Measurements from ENCODE around the gene RBM43. TPM values are rescaled to one million over a fixed set of nuclear protein-coding genes. Genes with fewer than 3 reads are reported as not detected.

The RBM43 gene
- polyA plus RNA-seq, 1 of the 3 experiments (the other 2 are of a cell fraction): 2.0 TPM

DNA sequence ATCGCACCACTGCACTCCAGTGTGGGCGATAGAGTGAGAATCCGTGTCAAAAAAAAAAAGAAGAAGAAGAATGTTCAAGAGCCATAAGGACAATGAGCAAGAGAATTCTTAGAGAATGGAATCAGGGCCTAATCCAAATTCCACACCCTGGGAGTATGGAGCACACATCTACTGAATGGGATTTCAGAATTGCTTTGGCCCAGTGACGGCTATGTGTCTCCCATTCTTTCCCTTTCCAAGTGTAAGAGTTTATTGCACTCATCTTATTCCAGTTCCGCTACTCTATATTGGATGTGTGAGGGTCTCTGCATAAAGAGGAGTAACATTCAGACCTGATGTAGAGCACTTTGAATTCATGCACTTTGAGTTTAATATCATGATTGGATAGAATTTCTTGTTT is 5.9 kb upstream of the RBM43 start:
- H3F3A ChIP-seq (replicated peaks; ENCODE audit: insufficient read depth): no peaks in the 10 kb centered on the region
- H3K27me3 ChIP-seq (ENCODE audit: insufficient read depth): no peaks in the 10 kb centered on the region
- H3K9me3 ChIP-seq: no peaks in the 10 kb centered on the region
- H3K4me1 ChIP-seq (ENCODE audit: control insufficient read depth in 1 of 2, insufficient read depth in 2 of 2, low read depth in 1 of 2, low read length in 1 of 2): no peaks in the 10 kb centered on the region
- H3K9ac ChIP-seq: no peak overlapping the region
- no peaks in the 10 kb centered on the region for H3K9me2 ChIP-seq
- no peak overlapping the region for H2AFZ ChIP-seq (ENCODE audit: low read depth)
- CTCF ChIA-PET: no interaction called here
- H3K79me2 ChIP-seq (ENCODE audit: insufficient read depth): no peaks in the 10 kb centered on the region
- no peak overlapping the region for H3K4me2 ChIP-seq
- H3K27ac ChIP-seq (ENCODE audit: low read depth in 2 of 2, low read length in 1 of 2): no peak overlapping the region
- H3K4me3 ChIP-seq (ENCODE audit: low read depth in 2 of 2, low read length in 1 of 2): no peak overlapping the region
- POLR2A ChIA-PET: no interaction called here
- H3K36me3 ChIP-seq (replicated peaks in 1 of 2; ENCODE audit: control insufficient read depth in 1 of 2, insufficient read depth in 2 of 2, low read length in 1 of 2): no peaks in the 10 kb centered on the region
- no peak for DNase-seq
- TF ChIP-seq, protein P1, sequence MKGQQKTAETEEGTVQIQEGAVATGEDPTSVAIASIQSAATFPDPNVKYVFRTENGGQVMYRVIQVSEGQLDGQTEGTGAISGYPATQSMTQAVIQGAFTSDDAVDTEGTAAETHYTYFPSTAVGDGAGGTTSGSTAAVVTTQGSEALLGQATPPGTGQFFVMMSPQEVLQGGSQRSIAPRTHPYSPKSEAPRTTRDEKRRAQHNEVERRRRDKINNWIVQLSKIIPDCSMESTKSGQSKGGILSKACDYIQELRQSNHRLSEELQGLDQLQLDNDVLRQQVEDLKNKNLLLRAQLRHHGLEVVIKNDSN (IDR thresholded peaks at IDR 0.05; ENCODE audit: borderline replicate concordance, low read depth): no peak
- TF ChIP-seq SMC3 (IDR thresholded peaks at IDR 0.05; ENCODE audit: low read depth, low read length): no peak
- TF ChIP-seq POLR2AphosphoS5 (IDR thresholded peaks at IDR 0.05; ENCODE audit: low read depth, low read length): no peak
- TF ChIP-seq FOXM1 (IDR thresholded peaks at IDR 0.05; ENCODE audit: low read depth): no peak
- no peaks in the 10 kb centered on the region for H4K20me1 ChIP-seq (ENCODE audit: insufficient read depth)
- 95% methylated on average over 5 of the region's 5 CpGs for WGBS (ENCODE audit: low lambda C conversion rate)

DNA sequence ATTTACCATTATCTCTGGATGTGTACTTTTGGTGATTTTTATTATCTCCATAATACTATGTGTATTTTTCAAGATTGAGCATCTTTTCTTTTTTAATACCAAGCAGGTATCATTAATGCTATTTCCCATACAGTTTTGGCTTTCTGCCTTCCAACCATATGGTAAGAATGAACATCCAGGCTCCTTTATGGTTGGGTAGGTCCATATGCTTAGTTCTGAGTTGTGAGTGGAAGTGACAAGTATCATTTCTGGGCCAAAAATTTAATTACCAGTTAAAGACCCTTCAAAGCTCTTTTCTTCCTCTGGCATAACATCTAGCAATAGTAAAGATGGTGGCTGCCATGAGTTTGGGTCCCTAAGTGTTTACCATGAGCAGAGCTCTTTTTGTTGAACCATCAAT is 4.3 kb upstream of the RBM43 start:
- H3K4me1 ChIP-seq (ENCODE audit: control insufficient read depth in 1 of 2, insufficient read depth in 2 of 2, low read depth in 1 of 2, low read length in 1 of 2): peaks cover 0 to 3% of the 10 kb centered on the region in 2 experiments; a peak in 2 of 4 replicates
- H3K9ac ChIP-seq: no peak overlapping the region
- H2AFZ ChIP-seq (ENCODE audit: low read depth): no peak overlapping the region
- no peak overlapping the region for H3K4me3 ChIP-seq (ENCODE audit: low read depth in 2 of 2, low read length in 1 of 2)
- no peaks in the 10 kb centered on the region for H3K9me3 ChIP-seq
- H3K27me3 ChIP-seq (ENCODE audit: insufficient read depth): no peaks in the 10 kb centered on the region
- no peak for DNase-seq
- peaks cover 7% of the 10 kb centered on the region for H3F3A ChIP-seq (replicated peaks; ENCODE audit: insufficient read depth)
- no peaks in the 10 kb centered on the region for H3K36me3 ChIP-seq (replicated peaks in 1 of 2; ENCODE audit: control insufficient read depth in 1 of 2, insufficient read depth in 2 of 2, low read length in 1 of 2)
- H3K27ac ChIP-seq (ENCODE audit: low read depth in 2 of 2, low read length in 1 of 2): no peak overlapping the region
- H3K4me2 ChIP-seq: no peak overlapping the region
- TF ChIP-seq RFX5 (IDR thresholded peaks at IDR 0.05; ENCODE audit: low read length) (no peak), SIN3A (IDR thresholded peaks at IDR 0.05; ENCODE audit: borderline replicate concordance, low read depth, low read length) (no peak), EZH2phosphoT487 (IDR thresholded peaks at IDR 0.05; ENCODE audit: borderline replicate concordance, low read depth) (no peak), MXI1 (IDR thresholded peaks at IDR 0.05; ENCODE audit: low read depth, low read length) (no peak), IRF3 (IDR thresholded peaks at IDR 0.05; ENCODE audit: low read depth, low read length) (no peak), NRF1 (IDR thresholded peaks at IDR 0.05; ENCODE audit: low read depth, low read length) (no peak)
- no peaks in the 10 kb centered on the region for H3K9me2 ChIP-seq
- ChIA-PET POLR2A (interaction anchor here (0.6 kb wide), 1 partner anchor 466 kb away, joined by 3 read pairs; no protein-coding TSS in a partner anchor), CTCF (no interaction called here)
- no peaks in the 10 kb centered on the region for H3K79me2 ChIP-seq (ENCODE audit: insufficient read depth)
- H4K20me1 ChIP-seq (ENCODE audit: insufficient read depth): no peaks in the 10 kb centered on the region
